Caco-2 (cell line): ENCODE results near the gene MAPKAP1. TPM values are rescaled to one million over a fixed set of nuclear protein-coding genes. Genes with fewer than 3 reads are reported as not detected.

Experiments used
- BruUV-seq: library from RNA; stranded (reverse); fragments of 400-500 nt; replicated peaks from 2 replicates; lab custom pipeline; 2021; lab: Mats Ljungman, UMichigan
- CTCF ChIA-PET: fragments of 300-600 bp; sonication (Branson Sonifier 250); formaldehyde crosslinking; loops from one replicate; lab custom pipeline; 2022; ENCODE audit warnings: antibody characterized with exemption; lab: Charles Lee
- POLR2A ChIA-PET: fragments of 300-600 bp; sonication (Branson Sonifier 250); formaldehyde crosslinking; loops from one replicate; lab custom pipeline; 2022; ENCODE audit warnings: antibody characterized with exemption; lab: Charles Lee
- DNase-seq, 2 experiments: peaks; one replicate each; pipeline versions ENCODE4 v3.0.0 to v3.0.0-alpha.2; 2020 to 2022
- H3K27me3 ChIP-seq: replicated peaks from 2 replicates; pipeline ENCODE4 v1.6.0; 2011; ENCODE audit warnings: low read length; ENCODE audit not compliant: control insufficient read depth, insufficient read depth
- H3K36me3 ChIP-seq: 2 replicates; pipeline ENCODE4 v1.5.1; 2011; ENCODE audit warnings: low read length; ENCODE audit not compliant: control insufficient read depth, insufficient read depth
- H3K4me1 ChIP-seq: fragments of 250-450 bp; sonication (Bioruptor Pico); 2 replicates; pipeline ENCODE4 v1.5.1; 2020; ENCODE audit warnings: mild to moderate bottlenecking
- H3K4me3 ChIP-seq: 2 replicates; pipeline ENCODE4 v1.5.1; 2011; ENCODE audit warnings: low read depth, mild to moderate bottlenecking, control low read depth, low read length
- H3K9me3 ChIP-seq: fragments of 250-450 bp; sonication (Bioruptor Pico); 2 replicates; pipeline ENCODE4 v1.5.1; 2020; ENCODE audit warnings: mild to moderate bottlenecking, moderate library complexity
- H3K27ac Mint-ChIP-seq: one replicate; pipeline ENCODE4 v1.8.0; 2022; ENCODE audit warnings: mixed read lengths; ENCODE audit not compliant: unreplicated experiment
- H3K27me3 Mint-ChIP-seq: one replicate; pipeline ENCODE4 v1.8.0; 2022; ENCODE audit warnings: mixed read lengths; ENCODE audit not compliant: insufficient read depth, unreplicated experiment
- H3K36me3 Mint-ChIP-seq: one replicate; pipeline ENCODE4 v1.8.0; 2022; ENCODE audit warnings: mild to moderate bottlenecking, mixed read lengths; ENCODE audit not compliant: insufficient read depth, unreplicated experiment
- H3K4me1 Mint-ChIP-seq: one replicate; pipeline ENCODE4 v1.8.0; 2022; ENCODE audit warnings: low read depth, mixed read lengths; ENCODE audit not compliant: unreplicated experiment
- H3K4me3 Mint-ChIP-seq: one replicate; pipeline ENCODE4 v1.8.0; 2022; ENCODE audit warnings: mild to moderate bottlenecking, moderate library complexity, mixed read lengths; ENCODE audit not compliant: unreplicated experiment
- H3K9me3 Mint-ChIP-seq: one replicate; pipeline ENCODE4 v1.8.0; 2022; ENCODE audit warnings: mixed read lengths; ENCODE audit not compliant: unreplicated experiment
- CTCF ChIP-seq, 2 experiments: fragments of 200-600 bp in 1 of 2; IDR thresholded peaks; 1 replicate in 1 of 2; 2 replicates in 1 of 2; pipeline versions ENCODE4 v1.5.1 to v1.8.0; 2011 to 2022; ENCODE audit warnings: antibody characterized with exemption in 1 of 2, control low read depth in 1 of 2, inconsistent platforms in 1 of 2, low read depth in 1 of 2, low read length in 1 of 2, mild to moderate bottlenecking in 1 of 2, moderate library complexity in 1 of 2; ENCODE audit not compliant: insufficient read depth in 1 of 2, severe bottlenecking in 1 of 2, unreplicated experiment in 1 of 2
- intact Hi-C: fragments of 100-400 bp; cut with micrococcal nuclease; formaldehyde crosslinking; loops from one replicate; pipeline ENCODE4 v1.10.0; 2022; ENCODE audit not compliant: unreplicated experiment
- total RNA-seq: library from RNA; stranded (reverse); gene quantifications from 2 replicates; pipeline ENCODE4 v1.2.3, GENCODE V29; 2022

Gene MAPKAP1
- total RNA-seq, 1 experiment from 2014 or later: 70.0 TPM

- H3K4me1 Mint-ChIP-seq: peaks cover 12% of the 10 kb centered on the region
- CTCF ChIA-PET: no interaction called here
- no peaks in the 10 kb centered on the region for H3K27me3 Mint-ChIP-seq
- no peaks in the 10 kb centered on the region for H3K9me3 ChIP-seq
- POLR2A ChIA-PET: no interaction called here
- H3K36me3 ChIP-seq: no peaks in the 10 kb centered on the region
- H3K27ac Mint-ChIP-seq: peak overlapping the region; percentile 14
- H3K9me3 Mint-ChIP-seq: no peaks in the 10 kb centered on the region
- H3K36me3 Mint-ChIP-seq: peaks cover 8% of the 10 kb centered on the region
- intact Hi-C loops: loop anchor here (10.0 kb wide), 1 partner anchor 123 kb away; no protein-coding TSS in a partner anchor
- no peak for DNase-seq
- no peak overlapping the region for H3K4me3 ChIP-seq
- H3K4me3 Mint-ChIP-seq: peak overlapping the region; percentile 9
- no TSS peak for BruUV-seq
- no peak for TF ChIP-seq CTCF (IDR thresholded peaks at IDR 0.05; ENCODE audit: insufficient read depth in 1 of 2, low read depth in 1 of 2, low read length in 1 of 2, severe bottlenecking in 1 of 2, unreplicated experiment in 1 of 2)
- peaks cover 13% of the 10 kb centered on the region for H3K4me1 ChIP-seq
- H3K27me3 ChIP-seq: no peaks in the 10 kb centered on the region
These were observed 169.4 kb downstream of the MAPKAP1 start for GRCh38 chr9:125537442-125538091.

DNA sequence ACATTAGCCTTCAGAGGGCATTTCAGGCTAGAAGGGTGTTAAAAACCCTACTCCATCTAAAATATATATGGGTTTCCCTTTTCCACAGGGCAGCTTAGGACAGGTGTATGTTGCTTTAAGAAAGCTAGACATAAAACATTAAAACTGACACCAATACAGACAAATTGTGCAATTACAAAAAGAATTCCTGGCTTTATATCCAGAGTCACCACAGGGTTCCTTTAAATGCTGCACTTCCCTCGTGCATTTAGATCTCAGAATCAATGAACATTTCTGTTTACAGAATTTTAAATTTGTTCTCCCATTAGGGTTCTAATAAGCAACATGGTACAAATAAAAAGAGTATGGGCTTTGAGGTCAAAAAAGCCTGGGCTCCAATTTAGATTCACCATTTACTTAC lies 170.2 kb downstream of the MAPKAP1 start:
- Histone ChIP-seq H3K36me3 (no peaks in the 10 kb centered on the region), H3K9me3 (no peaks in the 10 kb centered on the region), H3K4me1 (peaks cover 13% of the 10 kb centered on the region), H3K4me3 (no peak overlapping the region), H3K27me3 (no peaks in the 10 kb centered on the region)
- Mint-ChIP-seq H3K27ac (no peak overlapping the region), H3K27me3 (no peaks in the 10 kb centered on the region), H3K4me3 (no peak overlapping the region), H3K36me3 (peaks cover under 1% of the 10 kb centered on the region), H3K4me1 (peaks cover 12% of the 10 kb centered on the region), H3K9me3 (no peaks in the 10 kb centered on the region)
- intact Hi-C loops: loop anchor here (10.0 kb wide), 1 partner anchor 122 kb away; no protein-coding TSS in a partner anchor
- POLR2A ChIA-PET: no interaction called here
- no peak for DNase-seq
- no peak for TF ChIP-seq CTCF (IDR thresholded peaks at IDR 0.05; ENCODE audit: insufficient read depth in 1 of 2, low read depth in 1 of 2, low read length in 1 of 2, severe bottlenecking in 1 of 2, unreplicated experiment in 1 of 2)
- CTCF ChIA-PET: no interaction called here
- BruUV-seq: no TSS peak

GRCh38 chr9:125536167-125536772 lies 170.7 kb downstream of the MAPKAP1 start:
- CTCF ChIA-PET: no interaction called here
- DNase-seq: no peak
- H3K27me3 Mint-ChIP-seq: no peaks in the 10 kb centered on the region

More at GRCh38 chr9:125536167-125536772, 170.7 kb downstream of the MAPKAP1 start:
- H3K9me3 Mint-ChIP-seq: no peaks in the 10 kb centered on the region
- BruUV-seq: no TSS peak
- Histone ChIP-seq H3K27me3 (no peaks in the 10 kb centered on the region), H3K36me3 (no peaks in the 10 kb centered on the region), H3K4me1 (peaks cover 13% of the 10 kb centered on the region), H3K9me3 (no peaks in the 10 kb centered on the region), H3K4me3 (no peak overlapping the region)
- H3K4me1 Mint-ChIP-seq: peaks cover 12% of the 10 kb centered on the region
- intact Hi-C loops: loop anchor here (10.0 kb wide), 1 partner anchor 121 kb away; no protein-coding TSS in a partner anchor
- no peaks in the 10 kb centered on the region for H3K36me3 Mint-ChIP-seq
- no peak overlapping the region for H3K4me3 Mint-ChIP-seq
- POLR2A ChIA-PET: no interaction called here
- TF ChIP-seq CTCF (IDR thresholded peaks at IDR 0.05; ENCODE audit: insufficient read depth in 1 of 2, low read depth in 1 of 2, low read length in 1 of 2, severe bottlenecking in 1 of 2, unreplicated experiment in 1 of 2): no peak
- H3K27ac Mint-ChIP-seq: no peak overlapping the region
